HepG2 (cell line): Measurements from ENCODE around the gene KRTAP5-9. TPM values are rescaled to one million over a fixed set of nuclear protein-coding genes. Genes with fewer than 3 reads are reported as not detected.

ENCODE experiments used
- ATAC-seq: fragments of 200-7000 bp; cut with Tn5 transposase; 3 replicates; pipeline ENCODE4 v1.9.1; 2020; ENCODE audit warnings: mild to moderate bottlenecking, moderate library complexity
- Bru-seq: library from RNA; stranded (reverse); fragments of 400-500 nt; gene quantifications from one replicate; lab custom pipeline; 2021; lab: Mats Ljungman, UMichigan
- BruChase-seq, 2 experiments: library from RNA; stranded (reverse); fragments of 400-500 nt; gene quantifications; one replicate each; lab custom pipeline; 2021; lab: Mats Ljungman, UMichigan
- BruUV-seq: library from RNA; stranded (reverse); fragments of 400-500 nt; replicated peaks from 2 replicates; lab custom pipeline; 2021; lab: Mats Ljungman, UMichigan
- CTCF ChIA-PET: fragments of 300-600 bp; formaldehyde crosslinking; extraction: SDS; loops from one replicate; lab custom pipeline; 2021; ENCODE audit warnings: low total read pairs, inconsistent platforms, low intra/inter-chr PET ratio; lab: Yijun Ruan, JAX
- POLR2A ChIA-PET: fragments of 350-600 bp; sonication (Branson Sonifier 250); formaldehyde crosslinking; loops from one replicate; lab custom pipeline; 2020; ENCODE audit warnings: antibody characterized with exemption, inconsistent platforms; lab: Yijun Ruan, JAX
- DNase-seq: peaks from one replicate; pipeline ENCODE4 v3.0.0-alpha.2; 2015; ENCODE audit warnings: low spot score
- FAIRE-seq: peaks from 3 replicates; lab custom pipeline; 2011; peaks lifted over from hg19 to GRCh38; lab: Jason Lieb, UNC
- H2AFZ ChIP-seq: one replicate; pipeline ENCODE4 v1.6.1; 2011; ENCODE audit warnings: low read length, inconsistent platforms
- H3K27ac ChIP-seq: fragments of 300-600 bp; 3 replicates; pipeline ENCODE4 v1.8.0; 2011; ENCODE audit warnings: mixed run types, mild to moderate bottlenecking, mixed read lengths, low read length, inconsistent platforms; ENCODE audit not compliant: insufficient read depth; ENCODE audit errors: extremely low read length
- H3K27me3 ChIP-seq, 2 experiments: fragments of 200-600 bp in 1 of 2; 2 replicates in 1 of 2; 3 replicates in 1 of 2; pipeline versions ENCODE4 v1.6.0 to v1.8.0; 2011; ENCODE audit warnings: low read length in 2 of 2, mild to moderate bottlenecking in 2 of 2, moderate library complexity in 2 of 2, inconsistent platforms in 1 of 2; ENCODE audit not compliant: insufficient read depth in 2 of 2, control insufficient read depth in 1 of 2
- H3K36me3 ChIP-seq, 2 experiments: fragments of 200-600 bp in 1 of 2; replicated peaks in 1 of 2; 2 replicates in 1 of 2; 3 replicates in 1 of 2; pipeline versions ENCODE4 v1.5.1 to v1.8.0; 2011; ENCODE audit warnings: low read length in 2 of 2, inconsistent platforms in 1 of 2; ENCODE audit not compliant: insufficient read depth in 2 of 2, control insufficient read depth in 1 of 2
- H3K4me1 ChIP-seq: 2 replicates; pipeline ENCODE4 v1.5.1; 2012; ENCODE audit warnings: low read length, inconsistent platforms; ENCODE audit not compliant: insufficient read depth
- H3K4me2 ChIP-seq: 2 replicates; pipeline ENCODE4 v1.6.0; 2011; ENCODE audit warnings: low read depth, low read length, inconsistent platforms
- H3K4me3 ChIP-seq, 3 experiments: fragments of 200-600 bp in 1 of 3; sonication (generic), shearing (Covaris generic) in 1 of 3; replicated peaks in 1 of 3; 2 replicates each; pipeline ENCODE4 v1.5.1; 2011 to 2016; ENCODE audit warnings: low read length in 3 of 3, inconsistent platforms in 2 of 3, low read depth in 2 of 3, mild to moderate bottlenecking in 2 of 3, control low read depth in 1 of 3, mixed read lengths in 1 of 3; ENCODE audit not compliant: insufficient read depth in 1 of 3
- H3K79me2 ChIP-seq: one replicate; pipeline ENCODE4 v1.6.1; 2011; ENCODE audit warnings: low read length, inconsistent platforms; ENCODE audit not compliant: insufficient read depth
- H3K9ac ChIP-seq: 2 replicates; pipeline ENCODE4 v1.6.0; 2011; ENCODE audit warnings: mild to moderate bottlenecking, low read depth, low read length, inconsistent platforms; ENCODE audit not compliant: insufficient read depth
- H3K9me3 ChIP-seq: 2 replicates; pipeline ENCODE4 v1.5.1; 2012; ENCODE audit warnings: mild to moderate bottlenecking, low read length
- H4K20me1 ChIP-seq: 2 replicates; pipeline ENCODE4 v1.6.0; 2011; ENCODE audit warnings: inconsistent platforms, mild to moderate bottlenecking, low read length, moderate library complexity; ENCODE audit not compliant: insufficient read depth
- DMAP1 ChIP-seq: IDR thresholded peaks from 2 replicates; pipeline ENCODE4 v1.6.1; 2016
- FLYWCH1 ChIP-seq: sonication (generic); formaldehyde crosslinking; IDR thresholded peaks from 2 replicates; pipeline ENCODE4 v1.8.1; 2023; ENCODE audit warnings: mild to moderate bottlenecking, missing genetic modification reagents
- FOXA1 ChIP-seq, 2 experiments: fragments of 450-650 bp in 1 of 2; sonication (generic) in 1 of 2; formaldehyde crosslinking in 1 of 2; IDR thresholded peaks; 2 replicates each; pipeline versions ENCODE4 v1.4.0 to v1.6.1; 2016 to 2020; ENCODE audit warnings: missing genetic modification reagents in 1 of 2
- GMEB2 ChIP-seq: IDR thresholded peaks from 2 replicates; pipeline ENCODE4 v1.6.1; 2016; ENCODE audit warnings: missing biosample characterization, missing genetic modification reagents, low read depth
- HOXA9 ChIP-seq: sonication (generic); formaldehyde crosslinking; IDR thresholded peaks from 2 replicates; pipeline ENCODE4 v1.8.1; 2022; ENCODE audit warnings: missing genetic modification reagents, mild to moderate bottlenecking, moderate library complexity, borderline replicate concordance
- HOXD1 ChIP-seq: sonication (generic); formaldehyde crosslinking; IDR thresholded peaks from 2 replicates; pipeline ENCODE4 v1.5.0; 2020; ENCODE audit warnings: missing genetic modification reagents
- SCMH1 ChIP-seq: sonication (generic); formaldehyde crosslinking; IDR thresholded peaks from 2 replicates; pipeline ENCODE4 v1.9.0; 2021; ENCODE audit warnings: missing genetic modification reagents, mild to moderate bottlenecking, borderline replicate concordance
- SMC3 ChIP-seq: IDR thresholded peaks from 2 replicates; pipeline ENCODE4 v1.6.1; 2011; ENCODE audit warnings: low read length, improper control_type of control experiment
- USF2 ChIP-seq, 2 experiments: sonication (generic) in 1 of 2; formaldehyde crosslinking in 1 of 2; IDR thresholded peaks; 2 replicates each; pipeline versions ENCODE4 v1.5.1 to v1.6.1; 2011 to 2020; ENCODE audit warnings: borderline replicate concordance in 1 of 2, low read depth in 1 of 2, low read length in 1 of 2, mild to moderate bottlenecking in 1 of 2, missing genetic modification reagents in 1 of 2, moderate library complexity in 1 of 2
- ZBTB46 ChIP-seq: sonication (generic); formaldehyde crosslinking; IDR thresholded peaks from 2 replicates; pipeline ENCODE4 v1.4.0; 2020; ENCODE audit warnings: mild to moderate bottlenecking, missing genetic modification reagents, borderline replicate concordance
- ZNF30 ChIP-seq: sonication (generic); formaldehyde crosslinking; IDR thresholded peaks from 2 replicates; pipeline ENCODE4 v1.5.0; 2020; ENCODE audit warnings: mild to moderate bottlenecking, missing genetic modification reagents
- WGBS: methylation state at CpG from one replicate; pipeline ENCODE4 v1.1.6; 2017; ENCODE audit warnings: low lambda C conversion rate; 5-methylcytosine and 5-hydroxymethylcytosine counted together
- in situ Hi-C: cut with HindIII; loops from 2 replicates; pipeline ENCODE4 v1.10.0; 2017; ENCODE audit warnings: low pct_unique_long_range_greater_than_20kb; ENCODE audit not compliant: extremely low pct_ligation_motif_present
- intact Hi-C: fragments of 100-400 bp; cut with micrococcal nuclease; formaldehyde crosslinking; loops from one replicate; pipeline ENCODE4 v1.10.0; 2022; ENCODE audit not compliant: unreplicated experiment
- long read RNA-seq, 2 experiments: library from RNA in 1 of 2; library from polyadenylated mRNA in 1 of 2; stranded (forward) in 1 of 2; unstranded in 1 of 2; transcript quantifications; one replicate each; pipeline ENCODE4 v2.0.0, GENCODE V29; 2019 to 2022
- polyA minus RNA-seq, 3 experiments: library from RNA; depleted of rRNA, polyadenylated mRNA; stranded (reverse); fragments of >200 nt; gene quantifications; 2 replicates each; pipeline ENCODE4 v1.2.3, GENCODE V29; 2011; ENCODE audit warnings: low replicate concordance in 1 of 3
- polyA plus RNA-seq, 8 experiments: library from polyadenylated mRNA; depleted of rRNA in 3 of 8; stranded (reverse) in 7 of 8; unstranded in 1 of 8; fragments of >200 nt; fragmentation: Illumina TruSeq in 4 of 8; extraction: Trizol in 4 of 8; gene quantifications; 2 replicates each; pipeline versions ENCODE4 v1.2.1 to v1.2.3, GENCODE V29; 2011 to 2016; ENCODE audit warnings: low read depth in 4 of 8, missing spikeins in 1 of 8, mixed read lengths in 1 of 8; ENCODE audit not compliant: insufficient read depth in 1 of 8
- total RNA-seq, 5 experiments: library from RNA; depleted of rRNA; stranded (reverse); fragments of >200 nt; fragmentation: Illumina TruSeq; extraction: Trizol; gene quantifications; 2 replicates each; pipeline ENCODE4 v1.2.3, GENCODE V29; 2016; ENCODE audit warnings: low read depth in 1 of 5

The KRTAP5-9 gene
- total RNA-seq (2016; rRNA removed; fragmentation: Illumina TruSeq; extraction: Trizol) (0.09 TPM in 1 of 2 replicates, not detected in the other), polyA plus RNA-seq (2011; rRNA removed) (0.42 TPM in 1 of 2 replicates, not detected in the other), polyA minus RNA-seq (2011; rRNA and poly(A)+ RNA removed; ENCODE audit: low replicate concordance) (0.12 TPM in 1 of 2 replicates, not detected in the other), Bru-seq, nascent RNA (not detected), BruChase-seq, experiment 1, labeled RNA remaining after a 6-hour chase (not detected), BruChase-seq, experiment 2, labeled RNA remaining after a 2-hour chase (not detected)
- total RNA-seq (2016; cell fraction: cytosol; rRNA removed; fragmentation: Illumina TruSeq; extraction: Trizol; ENCODE audit: low read depth) = not detected in 2 replicates
- total RNA-seq (2016; cell fraction: insoluble cytoplasmic fraction; rRNA removed; fragmentation: Illumina TruSeq; extraction: Trizol) = 0.09 TPM in 1 of 2 replicates, not detected in the other
- total RNA-seq (2016; cell fraction: membrane; rRNA removed; fragmentation: Illumina TruSeq; extraction: Trizol) = not detected in 2 replicates
- total RNA-seq (2016; cell fraction: nucleus; rRNA removed; fragmentation: Illumina TruSeq; extraction: Trizol) = not detected in 2 replicates
- polyA plus RNA-seq (2011; cell fraction: cytosol; rRNA removed) = 0.21 and 0.24 TPM in 2 replicates
- 0.98 and 1.3 TPM in 2 replicates for polyA plus RNA-seq (2011; cell fraction: nucleus; rRNA removed)
- polyA plus RNA-seq (2012) = 0.28 and 1.2 TPM in 2 replicates
- not detected in 2 replicates for polyA plus RNA-seq (2016; cell fraction: cytosol; fragmentation: Illumina TruSeq; extraction: Trizol; ENCODE audit: low read depth)
- polyA plus RNA-seq (2016; cell fraction: insoluble cytoplasmic fraction; fragmentation: Illumina TruSeq; extraction: Trizol; ENCODE audit: low read depth) = not detected in 2 replicates
- polyA plus RNA-seq (2016; cell fraction: membrane; fragmentation: Illumina TruSeq; extraction: Trizol; ENCODE audit: low read depth) = not detected in 2 replicates
- 0.57 TPM in 1 of 2 replicates, not detected in the other for polyA plus RNA-seq (2016; cell fraction: nucleus; fragmentation: Illumina TruSeq; extraction: Trizol; ENCODE audit: insufficient read depth, low read depth)
- polyA minus RNA-seq (2011; cell fraction: cytosol; rRNA and poly(A)+ RNA removed) = not detected in 2 replicates
- polyA minus RNA-seq (2011; cell fraction: nucleus; rRNA and poly(A)+ RNA removed) = not detected in 2 replicates
- long read RNA-seq, experiment 1 = 0 reads
- long read RNA-seq, experiment 2 = 0 reads

- ChIA-PET CTCF (no interaction called here), POLR2A (interaction anchor here (2.2 kb wide), 1 partner anchor 14 kb away, joined by 6 read pairs; no protein-coding TSS in a partner anchor)
- Histone ChIP-seq H3K4me3 (peak within 1 kb of the TSS in 2 of 3 experiments; percentile 41 to 52; a peak in 3 of 6 replicates), H3K36me3 (no peaks in the 10 kb centered on the region), H2AFZ (no peak within 1 kb of the TSS), H3K9ac (0 out of 2 replicates have a peak within 1 kb of the TSS, but pooled peaks have one; percentile 10), H3K4me1 (peaks cover 86% of the 10 kb centered on the region), H3K79me2 (no peaks in the 10 kb centered on the region), H3K4me2 (peak within 1 kb of the TSS; percentile 67), H3K27me3 (no peaks in the 10 kb centered on the region), H3K9me3 (no peaks in the 10 kb centered on the region), H3K27ac (no peak within 1 kb of the TSS), H4K20me1 (no peaks in the 10 kb centered on the region)
- BruUV-seq = no TSS peak
- in situ Hi-C loops (no loop called here), intact Hi-C loops (no loop called here)
- WGBS = 63% methylated on average over 5 of the region's 5 CpGs
- DNase-seq (no peak), FAIRE-seq (no peak), ATAC-seq (no peak; the same call in 2 of the 3 replicates)
- TF ChIP-seq GMEB2 (CRISPR knock-in tag) (no peak), ZBTB46 (no peak), FOXA1 (IDR thresholded peaks at IDR 0.05) (no peak), FOXA1 (CRISPR knock-in tag; IDR thresholded peaks at IDR 0.05) (no peak), ZNF30 (CRISPR knock-in tag) (no peak), SCMH1 (CRISPR knock-in tag) (no peak), USF2 (IDR thresholded peaks at IDR 0.05; ENCODE audit: low read depth, low read length) (no peak), USF2 (CRISPR knock-in tag; IDR thresholded peaks at IDR 0.05; ENCODE audit: borderline replicate concordance) (no peak), DMAP1 (CRISPR knock-in tag) (no peak), HOXD1 (CRISPR knock-in tag) (no peak), FLYWCH1 (no peak), HOXA9 (CRISPR knock-in tag) (no peak), SMC3 (no peak)
Observed at GRCh38 chr11:71548120-71548519, at the start of gene KRTAP5-9. Gene KRTAP5-9, plus strand, starts transcription at chr11:71548420. Its CDS starts 238 bp downstream, at chr11:71548658.
